ENCODE results near the gene MRPL57. TPM values are rescaled to one million over a fixed set of nuclear protein-coding genes. Genes with fewer than 3 reads are reported as not detected.
A peak's percentile ranks its signal among the peaks of the same experiment; 100 is the strongest.
"Not testable (repeated sequence)": the region's sequence is repeated elsewhere in the genome, so short reads cannot be mapped to it uniquely, and the experiment has no call there.

Gene MRPL57
- total RNA-seq, 2 experiments from 2014 or later: 19.1 to 20.2 TPM

DNA sequence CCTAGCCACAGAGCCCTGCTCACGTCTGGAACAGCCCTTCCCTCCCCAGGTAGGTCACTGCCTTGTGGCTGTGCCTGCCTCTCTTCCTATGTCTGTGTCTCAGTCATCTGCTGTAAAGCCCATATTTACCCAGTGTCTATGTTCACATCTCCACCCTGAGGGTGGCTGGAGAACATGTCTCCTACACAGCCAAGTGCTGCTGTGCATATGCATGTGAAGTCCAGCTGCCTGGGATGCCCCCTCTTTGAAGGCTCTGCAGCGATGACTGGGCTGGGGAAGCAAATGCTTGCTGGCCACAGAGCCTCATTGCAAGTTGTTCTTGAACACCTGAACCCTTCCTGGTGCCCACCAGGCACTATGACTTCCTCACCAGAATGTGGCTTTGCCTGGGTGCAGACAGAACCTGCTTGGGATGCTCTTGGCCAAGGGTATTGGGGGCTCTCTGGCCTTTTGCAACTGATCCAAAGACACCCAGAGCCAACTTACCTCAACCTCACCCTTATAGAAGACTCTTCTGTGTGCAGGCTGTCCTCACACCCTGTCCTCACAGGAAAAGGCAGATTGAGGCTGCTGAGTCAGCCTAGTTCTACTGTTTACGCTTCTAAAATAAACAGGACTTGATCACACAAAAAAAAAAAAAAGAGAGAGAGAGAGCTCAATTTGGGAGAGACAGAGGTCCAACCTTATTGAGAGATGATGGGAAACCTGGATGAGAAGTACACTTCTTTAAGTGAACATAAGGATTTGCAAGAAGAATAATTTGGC, 26.5 kb downstream of the MRPL57 start:
- POLR2A ChIA-PET: no interaction called here
- peaks cover 12% of the 10 kb centered on the region for H3K9me3 Mint-ChIP-seq
- ATAC-seq (ENCODE audit: low read depth) (no peak), DNase-seq (no peak)
- H3K4me1 Mint-ChIP-seq: no peaks in the 10 kb centered on the region
- peaks cover 8% of the 10 kb centered on the region for H3K27me3 Mint-ChIP-seq
- no peak overlapping the region for H3K4me3 Mint-ChIP-seq
- no peak overlapping the region for H3K27ac Mint-ChIP-seq
- H3K36me3 Mint-ChIP-seq: peaks cover 7% of the 10 kb centered on the region

DNA sequence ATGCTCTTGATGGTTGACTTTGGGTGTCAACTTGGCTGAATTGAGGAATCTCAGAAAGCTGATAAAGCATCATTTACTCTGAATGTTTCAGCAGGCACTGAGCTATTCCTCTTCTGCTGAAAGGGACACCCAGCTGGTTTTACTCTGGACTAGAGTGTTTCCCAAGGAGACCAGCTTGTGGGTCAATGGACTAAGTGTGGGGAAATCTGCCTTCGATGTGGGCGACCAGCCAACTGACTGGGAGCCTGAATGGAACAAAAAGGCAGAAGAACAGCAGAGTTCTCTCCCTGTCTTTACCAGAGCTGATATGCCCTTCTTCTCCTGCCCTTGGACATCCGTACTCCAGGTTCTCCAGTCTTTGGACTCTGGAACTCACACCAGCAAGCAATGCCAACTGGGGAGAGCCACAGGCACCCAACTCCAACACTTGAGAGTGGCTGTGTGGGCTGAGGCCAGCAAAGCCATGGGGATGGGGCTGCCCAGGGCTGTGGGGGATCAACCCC, 32.2 kb downstream of the MRPL57 start:
- ATAC-seq (ENCODE audit: low read depth) (no peak), DNase-seq (no peak)
- no peak overlapping the region for H3K27ac Mint-ChIP-seq
- no peaks in the 10 kb centered on the region for H3K4me1 Mint-ChIP-seq
- POLR2A ChIA-PET: no interaction called here
- no peak overlapping the region for H3K4me3 Mint-ChIP-seq
- H3K27me3 Mint-ChIP-seq: peaks cover 28% of the 10 kb centered on the region
- H3K9me3 Mint-ChIP-seq: peaks cover 11% of the 10 kb centered on the region
- no peaks in the 10 kb centered on the region for H3K36me3 Mint-ChIP-seq

DNA sequence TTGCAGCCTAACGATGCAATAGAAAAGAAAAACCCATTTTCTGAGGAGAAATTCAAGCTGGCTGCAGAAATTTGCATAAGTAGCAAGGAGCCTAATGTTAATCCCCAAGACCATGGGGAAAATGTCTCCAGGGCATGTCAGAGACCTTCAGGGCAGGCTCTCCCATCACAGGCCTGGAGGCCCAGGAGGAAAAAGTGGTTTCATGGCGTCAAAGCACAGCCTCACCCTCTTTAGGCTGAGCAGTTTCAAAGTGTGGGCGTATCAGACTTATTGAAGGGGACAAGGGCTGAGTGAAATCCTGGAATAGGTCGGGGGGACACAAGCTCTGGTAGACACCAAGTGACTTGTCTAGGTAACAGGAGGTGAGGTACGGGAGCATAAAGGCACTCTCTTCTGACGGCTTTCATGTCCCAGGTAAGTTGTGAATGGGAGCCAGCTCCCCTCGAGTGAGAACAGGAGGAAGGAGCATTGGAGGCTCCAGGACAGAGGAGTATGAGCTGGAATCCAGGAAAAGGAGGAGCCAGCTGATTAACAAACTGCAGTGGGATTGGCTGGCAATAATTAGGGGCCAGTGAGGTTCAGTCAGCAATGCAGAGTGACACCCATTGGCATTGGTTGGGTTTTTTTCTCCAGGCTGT, 35.8 kb downstream of the MRPL57 start:
- ATAC-seq (ENCODE audit: low read depth) (no peak), DNase-seq (no peak)
- H3K27ac Mint-ChIP-seq: no peak overlapping the region
- H3K27me3 Mint-ChIP-seq: peaks cover 55% of the 10 kb centered on the region
- H3K9me3 Mint-ChIP-seq: peaks cover 12% of the 10 kb centered on the region
- POLR2A ChIA-PET: no interaction called here
- no peaks in the 10 kb centered on the region for H3K4me1 Mint-ChIP-seq
- H3K4me3 Mint-ChIP-seq: no peak overlapping the region
- H3K36me3 Mint-ChIP-seq: no peaks in the 10 kb centered on the region

DNA sequence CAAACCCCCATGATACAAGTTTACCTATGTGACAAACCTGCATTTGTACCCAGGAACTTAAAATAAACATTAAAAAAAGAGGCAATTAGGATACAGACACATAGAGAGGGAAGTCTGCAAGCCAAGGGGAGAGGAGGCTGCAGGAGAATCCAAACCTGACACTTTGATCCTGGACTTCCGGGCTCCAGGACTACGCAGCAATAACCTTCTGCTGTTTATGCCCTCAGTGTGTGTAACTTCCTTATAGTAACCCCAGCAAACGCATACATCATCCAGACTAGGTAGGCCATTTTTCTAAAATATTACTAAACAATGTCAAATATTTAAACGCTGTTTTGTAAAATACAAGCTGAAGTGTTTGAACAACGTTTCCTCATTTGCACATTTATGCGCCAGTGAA, 39.0 kb downstream of the MRPL57 start:
- peaks cover 51% of the 10 kb centered on the region for H3K27me3 Mint-ChIP-seq
- H3K27ac Mint-ChIP-seq; POLR2A ChIA-PET; DNase-seq; H3K36me3 Mint-ChIP-seq; H3K4me3 Mint-ChIP-seq; ATAC-seq (ENCODE audit: low read depth): not testable (repeated sequence)
- peaks cover 19% of the 10 kb centered on the region for H3K4me1 Mint-ChIP-seq
- H3K9me3 Mint-ChIP-seq: peaks cover 13% of the 10 kb centered on the region

DNA sequence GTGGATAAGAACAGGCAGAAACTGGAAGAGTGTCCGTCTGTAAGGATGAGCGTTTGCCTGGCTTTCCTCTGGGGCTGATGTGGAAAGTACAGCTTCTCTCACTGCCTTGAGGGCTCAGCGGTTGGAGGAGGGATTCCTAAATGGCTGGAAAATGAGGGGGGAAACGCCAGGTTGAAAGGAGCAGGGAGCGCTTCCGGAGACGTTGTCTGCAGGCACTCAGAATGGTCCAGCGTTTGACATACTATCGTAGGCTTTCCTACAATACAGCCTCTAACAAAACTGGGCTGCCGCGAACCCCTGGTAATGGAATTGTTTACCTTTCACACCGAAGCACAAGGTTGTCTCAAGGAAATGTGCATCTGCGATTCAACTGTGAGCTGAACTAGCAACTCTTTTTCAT, 39.9 kb downstream of the MRPL57 start:
- no peak overlapping the region for H3K27ac Mint-ChIP-seq
- peaks cover 55% of the 10 kb centered on the region for H3K27me3 Mint-ChIP-seq

GRCh38 chr13:21218351-21219035, 42.0 kb downstream of the MRPL57 start:
- Mint-ChIP-seq H3K9me3 (peaks cover 15% of the 10 kb centered on the region), H3K36me3 (peaks cover 9% of the 10 kb centered on the region), H3K27ac (peak overlapping the region; percentile 84), H3K4me1 (peaks cover 19% of the 10 kb centered on the region), H3K4me3 (peak overlapping the region; percentile 53), H3K27me3 (peaks cover 48% of the 10 kb centered on the region)
- ATAC-seq (ENCODE audit: low read depth) (peak; percentile 85), DNase-seq (no peak)
- POLR2A ChIA-PET: interaction anchor here (0.6 to 3.7 kb wide), 8 partner anchors 12 to 651 kb away, joined by 3 to 36 read pairs (median 4); partner anchors contain the start of genes MICU2, MRPL57 and SKA3

More for the DNA sequence above, 39.9 kb downstream of the MRPL57 start:
- peaks cover 15% of the 10 kb centered on the region for H3K9me3 Mint-ChIP-seq
- ATAC-seq (ENCODE audit: low read depth) (no peak), DNase-seq (no peak)
- H3K36me3 Mint-ChIP-seq: peaks cover 3% of the 10 kb centered on the region
- peaks cover 19% of the 10 kb centered on the region for H3K4me1 Mint-ChIP-seq
- no peak overlapping the region for H3K4me3 Mint-ChIP-seq
- POLR2A ChIA-PET: no interaction called here

- peaks cover 45% of the 10 kb centered on the region for H3K27me3 Mint-ChIP-seq
- peak; percentile 38 for DNase-seq
- H3K4me1 Mint-ChIP-seq: peaks cover 19% of the 10 kb centered on the region
- H3K9me3 Mint-ChIP-seq: peaks cover 15% of the 10 kb centered on the region
- H3K4me3 Mint-ChIP-seq: peak overlapping the region; percentile 53
- peaks cover 9% of the 10 kb centered on the region for H3K36me3 Mint-ChIP-seq
- POLR2A ChIA-PET: interaction anchor here (0.6 to 3.7 kb wide), 7 partner anchors 11 to 411 kb away, joined by 3 to 36 read pairs (median 4); partner anchors contain the start of genes MICU2, MRPL57 and SKA3
- peak overlapping the region; percentile 84 for H3K27ac Mint-ChIP-seq
- ATAC-seq (ENCODE audit: low read depth): no peak
These were observed 42.6 kb downstream of the MRPL57 start for GRCh38 chr13:21219036-21219381.

- H3K4me3 Mint-ChIP-seq: peak overlapping the region; percentile 53
- H3K36me3 Mint-ChIP-seq; DNase-seq; H3K27ac Mint-ChIP-seq; ATAC-seq (ENCODE audit: low read depth): not testable (repeated sequence)
- peaks cover 45% of the 10 kb centered on the region for H3K27me3 Mint-ChIP-seq
- peaks cover 19% of the 10 kb centered on the region for H3K4me1 Mint-ChIP-seq
- POLR2A ChIA-PET: interaction anchor here (1.3 to 3.7 kb wide), 2 partner anchors 43 to 384 kb away, joined by 3 to 36 read pairs; partner anchors contain the start of genes MICU2, MRPL57 and SKA3
- H3K9me3 Mint-ChIP-seq: peaks cover 15% of the 10 kb centered on the region
These were observed 43.3 kb downstream of the MRPL57 start for GRCh38 chr13:21219716-21220115.

- Mint-ChIP-seq H3K9me3 (peaks cover 13% of the 10 kb centered on the region), H3K36me3 (peaks cover 9% of the 10 kb centered on the region), H3K4me1 (peaks cover 19% of the 10 kb centered on the region), H3K4me3 (no peak overlapping the region), H3K27ac (no peak overlapping the region), H3K27me3 (peaks cover 34% of the 10 kb centered on the region)
- POLR2A ChIA-PET: no interaction called here
- ATAC-seq (ENCODE audit: low read depth) (no peak), DNase-seq (no peak)
These were observed 44.8 kb downstream of the MRPL57 start for GRCh38 chr13:21221268-21221667.

GRCh38 chr13:21225082-21225481, 48.6 kb downstream of the MRPL57 start:
- Mint-ChIP-seq H3K36me3 (peaks cover 9% of the 10 kb centered on the region), H3K27me3 (peaks cover 36% of the 10 kb centered on the region), H3K4me1 (no peaks in the 10 kb centered on the region), H3K9me3 (peaks cover 13% of the 10 kb centered on the region), H3K4me3 (no peak overlapping the region), H3K27ac (no peak overlapping the region)
- DNase-seq (no peak), ATAC-seq (ENCODE audit: low read depth) (no peak)
- POLR2A ChIA-PET: no interaction called here

GRCh38 chr13:21225841-21226581, 49.6 kb downstream of the MRPL57 start:
- no peak for ATAC-seq (ENCODE audit: low read depth)
- H3K4me3 Mint-ChIP-seq: no peak overlapping the region

GRCh38 chr13:21227917-21228316, 51.5 kb downstream of the MRPL57 start:
- no peaks in the 10 kb centered on the region for H3K9me3 Mint-ChIP-seq
- POLR2A ChIA-PET: no interaction called here
- no peak overlapping the region for H3K4me3 Mint-ChIP-seq
- ATAC-seq (ENCODE audit: low read depth) (no peak), DNase-seq (no peak)
- H3K36me3 Mint-ChIP-seq: no peaks in the 10 kb centered on the region
- H3K27me3 Mint-ChIP-seq: peaks cover 17% of the 10 kb centered on the region
- peaks cover 5% of the 10 kb centered on the region for H3K4me1 Mint-ChIP-seq
- H3K27ac Mint-ChIP-seq: no peak overlapping the region

More at GRCh38 chr13:21225841-21226581, 49.6 kb downstream of the MRPL57 start:
- Mint-ChIP-seq H3K36me3 (peaks cover 9% of the 10 kb centered on the region), H3K27me3 (peaks cover 29% of the 10 kb centered on the region), H3K27ac (no peak overlapping the region), H3K4me1 (no peaks in the 10 kb centered on the region), H3K9me3 (peaks cover 11% of the 10 kb centered on the region)
- no peak for DNase-seq
- POLR2A ChIA-PET: no interaction called here

All from activated naive CD8-positive, alpha-beta T cell treated with anti-CD3 and anti-CD28 coated beads, Interleukin-2, amount 10 ng/mL, durations not matched to agents 7 days and 5 days (primary cell).